Astrocyte (in vitro differentiated cells and primary cell): ENCODE measurements around the gene ARRDC3.

Experiments
- CTCF ChIP-seq: IDR thresholded peaks from 2 replicates; pipeline ENCODE4 v1.5.1; 2011; ENCODE audit warnings: low read depth, mild to moderate bottlenecking, inconsistent platforms, low read length, moderate library complexity; ENCODE audit not compliant: insufficient read depth
- EZH2 ChIP-seq: IDR thresholded peaks from 2 replicates; pipeline ENCODE4 v1.6.1; 2012; ENCODE audit warnings: mild to moderate bottlenecking, low read length, inconsistent platforms; ENCODE audit not compliant: insufficient read depth

DNA sequence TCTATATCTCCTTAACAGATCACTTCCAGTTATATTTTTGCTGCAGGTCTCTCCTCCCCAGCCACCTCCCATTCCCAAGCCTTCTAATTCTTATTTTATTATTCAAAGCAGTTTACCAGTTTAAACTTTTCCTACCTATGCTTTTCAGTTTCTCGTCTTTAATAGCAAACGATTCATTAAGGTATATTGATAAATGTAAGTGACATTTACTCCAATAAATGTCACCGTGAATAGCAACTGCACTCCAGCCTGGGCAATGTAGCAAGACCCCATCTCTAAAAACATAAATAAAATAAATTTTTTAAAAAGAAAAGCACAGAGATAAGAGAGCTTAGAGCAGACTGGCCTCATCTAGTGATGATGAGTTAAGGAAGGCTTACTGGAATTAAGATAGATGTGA is 42.6 kb downstream of the ARRDC3 start:
- TF ChIP-seq CTCF: no peak
- no peak for TF ChIP-seq EZH2
